Body of pancreas (tissue), 4 donors: ENCODE measurements around the gene ZNF423. TPM values are rescaled to one million over a fixed set of nuclear protein-coding genes. Genes with fewer than 3 reads are reported as not detected.

Experiments
- ATAC-seq: fragments of 150-250 bp; one replicate; pipeline ENCODE4 v1.9.1; 2016
- DNase-seq, 4 donors: peaks; one replicate each; pipeline ENCODE4 v3.0.0-alpha.2; 2019
- H3K27ac ChIP-seq, 4 donors: fragments of 200-600 bp; sonication (generic); 1 replicate in 3 of 4; 2 replicates in 1 of 4; pipeline versions ENCODE4 v1.5.1 to v1.6.1; 2016 to 2019; ENCODE audit warnings: mild to moderate bottlenecking in 1 of 4, mixed read lengths in 1 of 4, moderate library complexity in 1 of 4
- H3K27me3 ChIP-seq, 2 donors: fragments of 200-600 bp; sonication (generic); one replicate each; pipeline ENCODE4 v1.6.0; 2016; ENCODE audit warnings: mild to moderate bottlenecking in 1 of 2
- H3K36me3 ChIP-seq, 2 donors: fragments of 200-600 bp; sonication (generic); replicated peaks in 1 of 2; 2 replicates each; pipeline ENCODE4 v1.5.1; 2016; ENCODE audit warnings: low read depth in 2 of 2; ENCODE audit not compliant: insufficient read depth in 1 of 2
- H3K4me1 ChIP-seq: fragments of 200-600 bp; sonication (generic); one replicate; pipeline ENCODE4 v1.6.0; 2016
- H3K4me3 ChIP-seq, 2 donors: fragments of 200-600 bp; sonication (generic); 1 replicate in 1 of 2; 2 replicates in 1 of 2; pipeline ENCODE4 v1.5.1; 2016 to 2019
- H3K9me3 ChIP-seq, 3 donors: fragments of 200-600 bp; sonication (generic); 1 replicate in 2 of 3; 2 replicates in 1 of 3; pipeline ENCODE4 v1.5.1; 2016
- CTCF ChIP-seq, 7 experiments: fragments of 450-650 bp in 4 of 7; fragments of 200-600 bp in 3 of 7; sonication (generic) in 3 of 7; IDR thresholded peaks; one replicate each; pipeline ENCODE4 v1.5.1; 2016 to 2019; ENCODE audit warnings: antibody characterized with exemption in 7 of 7
- POLR2A ChIP-seq, 3 donors: fragments of 450-650 bp; IDR thresholded peaks; one replicate each; pipeline ENCODE4 v1.6.1; 2016; ENCODE audit warnings: antibody characterized with exemption in 3 of 3, mild to moderate bottlenecking in 2 of 3
- WGBS, 2 donors: methylation state at CpG; one replicate each; pipeline ENCODE4 v1.1.5; 2017; 5-methylcytosine and 5-hydroxymethylcytosine counted together
- intact Hi-C: fragments of 100-400 bp; cut with DNase I; formaldehyde crosslinking; loops from one replicate; pipeline ENCODE4 v1.15.1; 2023
- total RNA-seq, 2 donors: library from RNA; depleted of rRNA; stranded (reverse); fragments of >200 nt; gene quantifications; one replicate each; pipeline ENCODE4 v1.1.0, GENCODE V29; 2016

ZNF423 gene
- total RNA-seq, 2 donors from 2014 or later: 4.2 to 9.2 TPM

DNA sequence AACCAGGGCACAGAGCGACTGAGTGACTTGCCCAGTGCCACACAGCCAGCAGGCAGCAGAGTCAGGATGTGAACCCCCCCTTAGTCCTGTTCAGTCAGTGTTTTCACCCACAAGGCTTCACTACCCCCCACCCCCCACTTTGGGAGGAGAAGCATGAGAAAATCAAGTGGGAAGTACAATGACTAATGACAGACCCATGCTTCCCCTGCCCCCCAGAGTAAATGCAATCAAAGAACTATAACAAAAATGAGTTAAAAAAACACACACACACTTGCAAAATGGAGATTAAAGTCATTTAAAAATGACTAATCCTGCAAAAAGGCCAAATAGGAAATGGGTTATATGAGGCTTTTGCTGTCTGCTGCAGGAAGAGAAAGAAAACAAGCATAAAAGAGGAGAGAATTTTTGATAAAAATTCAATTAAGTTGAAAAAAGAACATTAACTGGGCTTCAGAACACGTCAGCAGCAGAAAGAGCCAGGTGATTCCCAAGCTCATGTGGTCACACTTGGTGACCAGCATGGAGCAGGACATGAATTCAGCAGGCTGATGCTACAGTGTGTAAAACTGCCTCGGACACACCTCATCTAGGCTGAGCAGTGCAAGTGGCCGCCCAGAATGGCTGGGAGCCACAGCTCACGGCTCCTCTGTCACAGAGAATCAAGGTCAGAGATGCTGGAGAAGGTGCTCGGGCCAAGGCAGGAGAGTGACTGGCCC, 212.3 kb downstream of the ZNF423 start:
- DNase-seq: no peak
- Histone ChIP-seq H3K36me3 (no peaks in the 10 kb centered on the region), H3K4me3 (no peak overlapping the region), H3K27ac (no peak overlapping the region), H3K27me3 (no peaks in the 10 kb centered on the region), H3K4me1 (no peaks in the 10 kb centered on the region), H3K9me3 (peaks cover 0 to 19% (median 0%) of the 10 kb centered on the region in 3 donors)
- intact Hi-C loops: no loop called here
- TF ChIP-seq POLR2A (IDR thresholded peaks at IDR 0.05) (no peak), CTCF (IDR thresholded peaks at IDR 0.05) (no peak)
- no peak for ATAC-seq
- WGBS, 2 donors: 56 to 67% methylated on average over 6 of the region's 6 CpGs

DNA sequence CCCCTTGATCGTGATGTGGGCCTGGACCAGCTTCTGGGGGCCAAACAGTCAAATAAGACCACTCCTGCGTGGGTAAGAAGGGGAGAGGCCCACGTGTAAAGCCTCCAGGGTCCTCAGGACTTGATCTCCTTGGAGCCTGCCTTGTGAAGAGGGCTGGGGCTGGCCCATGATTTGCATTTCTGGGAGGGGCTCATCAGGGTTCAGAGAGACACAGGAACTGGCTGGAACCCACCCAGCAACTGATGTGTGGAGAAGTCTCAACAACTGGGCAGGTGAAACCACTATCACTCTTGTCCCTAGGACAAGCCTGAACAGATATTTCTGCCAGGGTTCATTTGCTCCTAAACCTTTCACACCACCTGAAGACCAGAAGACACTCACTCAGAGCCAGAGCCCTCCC, 214.7 kb downstream of the ZNF423 start:
- intact Hi-C loops: no loop called here
- DNase-seq (no peak), ATAC-seq (no peak)
- Histone ChIP-seq H3K9me3 (no peaks in the 10 kb centered on the region), H3K36me3 (peaks cover 0 to 2% of the 10 kb centered on the region in 2 donors), H3K4me1 (no peaks in the 10 kb centered on the region), H3K4me3 (no peak overlapping the region), H3K27me3 (no peaks in the 10 kb centered on the region), H3K27ac (no peak overlapping the region)
- TF ChIP-seq POLR2A (IDR thresholded peaks at IDR 0.05): no peak
- WGBS, 2 donors: 82 to 83% methylated on average over 3 of the region's 3 CpGs

GRCh38 chr16:49640581-49640980, 215.3 kb downstream of the ZNF423 start:
- no peak for DNase-seq

DNA sequence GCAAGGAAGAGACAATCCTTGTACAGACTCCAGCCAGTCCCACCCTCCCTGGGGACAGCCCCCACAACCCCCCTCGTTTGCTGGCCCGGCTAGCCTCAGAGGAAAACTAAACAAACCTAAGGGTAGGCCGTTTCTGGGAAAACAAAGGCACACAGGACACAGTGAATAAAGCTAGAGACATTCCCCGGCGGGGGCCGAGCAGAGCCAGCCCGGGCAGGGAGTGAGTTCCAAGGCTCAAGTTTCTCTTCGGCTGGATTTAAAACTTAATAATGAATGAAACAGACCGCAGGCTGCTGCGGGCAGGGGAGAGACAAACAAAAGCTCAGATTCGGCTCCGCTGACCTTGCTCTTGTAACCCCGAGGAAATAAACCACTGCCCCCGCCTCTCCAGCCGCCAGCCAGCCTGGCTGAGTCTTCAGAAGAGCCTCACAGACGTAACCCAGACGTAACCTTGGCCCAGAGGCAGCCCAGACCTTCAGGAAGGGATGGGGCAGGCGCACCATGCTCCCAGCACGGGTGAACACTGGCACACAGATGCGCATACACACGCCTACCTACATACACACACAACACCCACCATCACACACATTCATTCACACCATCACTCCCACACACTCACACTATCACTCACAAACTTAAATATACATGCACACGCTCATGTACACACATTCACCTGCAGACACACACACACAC, 216.0 kb downstream of the ZNF423 start:
- ATAC-seq (peak; percentile 33), DNase-seq (peak in 1 of 4 donors; percentile 32)
- TF ChIP-seq CTCF (IDR thresholded peaks at IDR 0.05) (no peak), POLR2A (IDR thresholded peaks at IDR 0.05) (no peak)
- H3K4me3 ChIP-seq: no peak overlapping the region
- intact Hi-C loops: no loop called here
- H3K4me1 ChIP-seq: no peaks in the 10 kb centered on the region
- no peaks in the 10 kb centered on the region for H3K9me3 ChIP-seq
- peaks cover 0 to 2% of the 10 kb centered on the region in 2 donors for H3K36me3 ChIP-seq
- no peaks in the 10 kb centered on the region for H3K27me3 ChIP-seq
- 47 to 60% methylated on average over 22 of the region's 22 CpGs for WGBS, 2 donors
- peak overlapping the region in 1 of 4 donors; percentile 10 for H3K27ac ChIP-seq

More at GRCh38 chr16:49640581-49640980, 215.3 kb downstream of the ZNF423 start:
- 72% methylated on average over 15 of the region's 15 CpGs; no CpG with 5 or more reads in 1 of the 2 donors for WGBS, 2 donors
- H3K9me3 ChIP-seq: no peaks in the 10 kb centered on the region
- no peak for TF ChIP-seq POLR2A (IDR thresholded peaks at IDR 0.05)
- TF ChIP-seq CTCF (IDR thresholded peaks at IDR 0.05): no peak
- peaks cover 0 to 2% of the 10 kb centered on the region in 2 donors for H3K36me3 ChIP-seq
- H3K4me1 ChIP-seq: no peaks in the 10 kb centered on the region
- intact Hi-C loops: no loop called here
- H3K27me3 ChIP-seq: no peaks in the 10 kb centered on the region
- no peak overlapping the region for H3K27ac ChIP-seq
- no peak overlapping the region for H3K4me3 ChIP-seq
- ATAC-seq: no peak
